GM10847 (cell line): ENCODE data around the gene CAPG.

Experiments used
- POLR2A ChIP-seq: IDR thresholded peaks from 2 replicates; pipeline ENCODE4 v1.6.1; 2011; ENCODE audit not compliant: insufficient read length; ENCODE audit errors: extremely low read depth

Gene CAPG

GRCh38 chr2:85431570-85432205, 21.5 kb upstream of the CAPG start:
- no peak for TF ChIP-seq POLR2A

DNA sequence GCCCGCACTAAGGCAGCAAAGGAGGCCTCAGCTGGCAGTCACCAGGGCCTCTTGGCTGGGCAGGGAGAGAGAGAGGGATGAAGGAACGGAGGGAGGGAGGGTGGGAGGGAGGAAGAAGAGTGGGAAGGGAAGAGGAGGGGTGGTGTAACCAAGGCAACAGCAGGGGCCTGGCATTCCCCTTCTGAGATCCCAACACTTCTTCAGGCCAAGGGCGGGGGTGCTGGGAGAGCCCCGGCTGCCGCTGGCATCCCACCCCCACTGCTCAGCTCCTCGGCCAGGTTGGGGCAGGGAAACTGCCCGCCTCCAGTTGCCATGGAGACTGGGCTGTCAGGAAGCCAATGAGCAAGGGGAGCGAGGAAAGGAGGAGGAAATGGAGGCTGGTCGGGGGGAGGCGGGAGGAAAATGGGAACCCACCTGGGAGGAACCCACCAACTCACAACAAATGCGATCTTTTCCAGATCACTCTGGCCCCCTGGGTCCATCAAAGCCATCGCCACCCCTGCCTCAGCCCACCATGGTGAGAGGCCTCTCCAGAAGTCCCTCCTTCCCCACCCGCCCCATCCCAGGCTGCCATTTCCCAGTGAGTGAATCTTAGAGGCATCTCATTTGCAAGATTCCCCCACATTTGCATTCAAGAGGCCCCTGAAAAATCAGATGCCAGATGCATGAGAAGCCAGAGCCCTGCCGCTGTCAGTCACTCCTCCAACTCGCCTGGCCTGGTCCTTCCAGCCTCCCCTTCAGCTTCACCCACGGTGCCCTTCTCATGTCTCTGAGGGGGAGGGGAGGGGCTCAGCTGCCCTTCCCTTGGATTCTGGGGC, 20.8 kb upstream of the CAPG start:
- TF ChIP-seq POLR2A = no peak

DNA sequence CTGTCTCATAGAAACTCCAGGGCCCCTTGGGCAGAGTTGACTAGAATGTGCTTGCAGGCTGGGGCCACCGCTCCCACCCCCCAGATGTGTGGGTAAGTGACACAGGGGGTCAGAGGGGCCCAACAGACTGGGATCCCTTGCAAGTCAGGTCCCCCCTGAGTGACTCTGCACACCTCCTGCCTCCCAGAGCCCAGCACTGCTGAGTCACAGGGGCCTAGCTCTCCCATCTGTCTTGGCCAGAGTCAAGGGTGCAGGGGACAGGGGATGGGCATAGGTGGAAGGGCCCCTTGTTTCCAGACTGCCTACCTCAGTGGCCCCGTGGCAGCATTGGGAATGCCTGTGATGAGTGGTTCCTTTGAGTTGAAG, 19.7 kb upstream of the CAPG start:
- TF ChIP-seq POLR2A = no peak

DNA sequence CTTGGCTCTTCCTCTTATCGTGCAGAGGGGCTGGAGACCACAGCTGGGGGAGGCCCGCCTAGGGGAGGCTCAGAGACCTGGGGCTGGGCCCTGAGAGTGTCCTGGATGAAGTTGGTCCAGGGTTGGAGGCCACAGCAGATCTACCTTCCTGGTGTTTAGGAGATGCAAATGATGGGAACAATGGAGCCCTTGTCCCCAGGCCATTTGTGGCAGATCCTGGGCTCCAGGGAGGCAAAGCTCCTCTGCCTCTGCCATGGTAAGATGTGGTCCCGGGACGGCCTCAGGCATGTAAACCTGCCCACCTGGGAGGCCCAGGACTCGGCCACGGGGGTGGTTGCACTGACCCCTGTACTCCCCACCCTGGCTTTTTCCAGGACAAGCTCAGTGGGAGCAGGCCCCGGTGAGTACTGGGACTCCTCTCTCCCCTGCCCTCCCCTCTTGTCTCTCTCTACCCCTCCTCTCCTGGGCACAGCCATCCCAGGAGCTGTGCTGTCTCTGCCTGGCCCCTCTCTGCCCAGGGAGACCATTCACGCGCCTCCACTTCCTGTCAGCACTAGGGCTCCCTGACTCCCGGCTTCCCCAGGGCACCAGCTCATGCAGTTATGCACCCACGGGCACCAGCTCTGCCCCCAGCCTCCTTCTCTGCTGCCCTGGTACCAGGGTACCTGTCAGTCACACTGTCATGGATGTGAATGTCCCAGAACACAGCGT, 19.2 kb upstream of the CAPG start:
- TF ChIP-seq POLR2A = no peak

GRCh38 chr2:85428343-85428881, 18.2 kb upstream of the CAPG start:
- no peak for TF ChIP-seq POLR2A

- TF ChIP-seq POLR2A = no peak
Observed at GRCh38 chr2:85427300-85427835, 17.2 kb upstream of the CAPG start.

DNA sequence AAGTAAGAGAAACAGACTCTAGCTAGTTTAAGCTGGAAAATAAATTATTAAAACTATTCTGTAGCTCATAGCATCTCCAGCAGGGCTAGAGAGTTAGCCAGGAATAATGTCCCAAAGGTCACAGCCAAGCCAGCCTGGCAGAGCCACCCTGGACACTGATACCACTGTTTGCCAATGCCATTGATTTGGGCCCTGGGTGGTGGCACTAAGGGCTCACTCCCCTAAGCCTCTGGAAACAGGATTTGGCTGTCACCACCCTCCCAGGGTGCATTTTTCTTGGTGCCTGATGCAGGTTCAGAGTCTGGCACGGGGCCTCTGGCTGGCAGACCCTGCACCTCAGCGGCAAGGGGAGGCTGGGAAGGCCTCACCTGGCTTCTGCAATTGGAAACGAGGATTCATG, 15.4 kb upstream of the CAPG start:
- no peak for TF ChIP-seq POLR2A

DNA sequence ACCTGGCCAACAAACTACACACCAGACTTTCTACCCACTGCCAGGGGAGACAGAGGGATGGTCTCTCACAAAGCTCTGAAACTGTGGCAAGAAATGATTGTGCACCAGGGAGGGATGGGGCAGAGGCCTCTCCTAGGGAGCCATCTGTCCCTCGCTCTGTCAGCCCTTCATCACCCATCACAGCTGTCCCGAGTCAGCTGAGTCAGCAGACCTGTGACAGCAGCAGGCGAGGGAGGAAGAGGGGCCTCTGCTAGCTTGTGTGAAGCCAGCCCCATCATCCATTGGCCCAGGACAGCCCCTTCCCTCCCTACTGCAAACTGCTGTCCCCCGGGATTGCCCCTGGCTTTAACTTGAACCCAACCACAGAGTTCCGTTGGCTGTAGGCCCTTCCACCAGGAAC, 13.4 kb upstream of the CAPG start:
- no peak for TF ChIP-seq POLR2A

- TF ChIP-seq POLR2A = no peak
Observed at GRCh38 chr2:85422072-85422457, 11.9 kb upstream of the CAPG start.

- TF ChIP-seq POLR2A = no peak
Observed at GRCh38 chr2:85421260-85422071, 11.3 kb upstream of the CAPG start.

DNA sequence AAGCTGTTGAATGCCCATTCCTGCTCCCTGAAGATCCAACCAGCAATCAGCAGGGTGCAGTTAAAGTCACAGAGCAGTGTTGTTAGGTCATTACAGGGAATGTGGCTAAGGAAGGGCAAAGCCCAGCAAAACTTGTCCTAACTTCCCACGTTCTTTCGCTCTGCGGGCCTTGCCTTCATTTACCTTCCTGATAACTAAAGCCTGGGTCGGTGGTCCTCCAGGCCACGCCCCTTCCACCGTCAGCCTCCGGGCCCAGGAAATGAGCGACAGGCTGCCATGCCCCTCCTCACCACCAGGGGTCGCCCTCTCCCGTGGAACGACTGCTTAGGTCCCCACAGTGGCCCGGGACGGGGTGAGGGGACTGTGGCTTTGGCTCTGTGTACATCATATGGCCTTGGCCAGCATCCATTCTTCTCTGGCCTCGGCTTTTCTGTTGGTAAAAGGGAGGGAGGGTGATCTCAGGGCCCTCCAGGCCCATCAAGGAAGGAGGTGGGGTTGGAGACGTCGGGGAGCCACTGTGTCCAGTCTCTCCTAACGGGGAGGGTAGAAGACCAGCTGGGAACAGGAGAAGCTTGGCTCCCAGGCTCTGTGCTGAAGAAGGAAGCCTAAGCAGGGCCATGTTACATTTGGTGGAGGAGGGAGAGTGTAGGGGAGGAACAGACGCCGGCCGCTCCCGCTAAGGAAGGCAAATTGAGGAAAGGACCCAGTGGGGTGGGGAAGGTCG, 10.5 kb upstream of the CAPG start:
- no peak for TF ChIP-seq POLR2A

GRCh38 chr2:85419009-85419675, 9.0 kb upstream of the CAPG start:
- TF ChIP-seq POLR2A = no peak

DNA sequence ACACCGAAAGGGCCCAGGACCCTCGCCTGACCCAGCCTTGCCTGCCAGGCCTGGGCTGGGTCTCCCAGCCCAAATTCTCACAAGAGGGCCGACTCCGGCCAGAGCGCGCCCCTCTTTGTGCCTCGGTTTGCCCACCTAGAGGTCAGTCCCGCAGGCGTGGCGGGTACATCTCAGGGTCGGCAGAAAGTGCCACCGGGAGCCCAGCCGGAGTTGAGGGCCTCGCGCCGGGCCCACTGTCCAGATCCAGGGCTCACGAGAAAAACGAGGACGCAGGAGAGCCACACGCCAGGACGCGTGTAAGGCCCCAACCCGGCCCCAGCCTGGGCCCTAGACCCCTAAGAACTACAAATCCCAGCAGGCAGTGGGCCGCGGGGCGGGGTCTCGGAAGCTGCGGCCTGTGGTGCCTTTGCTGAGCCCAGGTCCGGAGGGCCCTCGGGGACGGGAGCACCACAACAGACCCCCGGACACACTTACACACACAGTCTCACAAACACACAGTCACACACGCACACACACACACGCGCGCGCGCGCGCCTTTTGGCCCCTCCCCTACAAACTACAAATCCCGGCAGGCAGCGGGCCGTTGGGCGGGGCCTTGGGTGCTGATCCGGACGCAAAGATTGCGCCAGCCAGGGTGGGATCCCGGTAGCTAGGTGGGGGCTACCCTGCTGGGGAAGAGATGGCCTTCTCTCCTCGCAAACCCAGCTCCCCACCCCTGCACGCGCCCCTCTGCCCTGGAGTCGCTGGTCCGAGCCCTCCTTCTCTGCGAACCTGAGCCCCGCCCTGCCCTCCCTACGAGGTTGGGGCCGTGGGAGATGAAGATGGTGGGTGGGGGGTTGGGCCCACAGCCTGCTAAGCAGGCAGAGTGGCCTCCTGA, 8.2 kb upstream of the CAPG start, which contains the start of gene SH2D6:
TSS of gene SH2D6 (plus strand) at position 583 of the 877 bp plus-strand sequence. CDS start 10,752 bp downstream, outside the sequence.
- TF ChIP-seq POLR2A = peak; percentile 14
